ENCODE measurements around the gene UNC5A.

UNC5A gene

GRCh38 chr5:176849611-176850227 is 39.4 kb downstream of the UNC5A start:
- Mint-ChIP-seq H3K9me3 (no peaks in the 10 kb centered on the region), H3K27me3 (peaks cover 16% of the 10 kb centered on the region), H3K27ac (no peak overlapping the region), H3K4me1 (ENCODE audit: low read depth) (no peaks in the 10 kb centered on the region), H3K4me3 (no peak overlapping the region), H3K36me3 (ENCODE audit: low read depth) (no peaks in the 10 kb centered on the region)

- Mint-ChIP-seq H3K27me3 (peaks cover 9% of the 10 kb centered on the region), H3K27ac (no peak overlapping the region), H3K9me3 (no peaks in the 10 kb centered on the region), H3K36me3 (ENCODE audit: low read depth) (no peaks in the 10 kb centered on the region), H3K4me3 (no peak overlapping the region), H3K4me1 (ENCODE audit: low read depth) (no peaks in the 10 kb centered on the region)
Measured at GRCh38 chr5:176850371-176851245, 40.2 kb downstream of the UNC5A start.

GRCh38 chr5:176851380-176851779 is 41.0 kb downstream of the UNC5A start:
- Mint-ChIP-seq H3K4me3 (no peak overlapping the region), H3K36me3 (ENCODE audit: low read depth) (no peaks in the 10 kb centered on the region), H3K27me3 (peaks cover 3% of the 10 kb centered on the region), H3K27ac (no peak overlapping the region), H3K9me3 (no peaks in the 10 kb centered on the region), H3K4me1 (ENCODE audit: low read depth) (no peaks in the 10 kb centered on the region)

- Mint-ChIP-seq H3K9me3 (no peaks in the 10 kb centered on the region), H3K4me1 (ENCODE audit: low read depth) (no peaks in the 10 kb centered on the region), H3K36me3 (ENCODE audit: low read depth) (no peaks in the 10 kb centered on the region), H3K27ac (no peak overlapping the region), H3K4me3 (no peak overlapping the region), H3K27me3 (peaks cover 6% of the 10 kb centered on the region)
Measured at GRCh38 chr5:176851871-176852658, 41.7 kb downstream of the UNC5A start.

- peaks cover 7% of the 10 kb centered on the region for H3K27me3 Mint-ChIP-seq
- H3K27ac Mint-ChIP-seq: no peak overlapping the region
- H3K9me3 Mint-ChIP-seq: no peaks in the 10 kb centered on the region
Measured at GRCh38 chr5:176853151-176853778, 42.9 kb downstream of the UNC5A start.

GRCh38 chr5:176854164-176854563 is 43.8 kb downstream of the UNC5A start:
- H3K4me3 Mint-ChIP-seq: no peak overlapping the region
- H3K36me3 Mint-ChIP-seq (ENCODE audit: low read depth): no peaks in the 10 kb centered on the region
- no peaks in the 10 kb centered on the region for H3K4me1 Mint-ChIP-seq (ENCODE audit: low read depth)
- H3K27me3 Mint-ChIP-seq: peaks cover 10% of the 10 kb centered on the region
- H3K9me3 Mint-ChIP-seq: no peaks in the 10 kb centered on the region
- no peak overlapping the region for H3K27ac Mint-ChIP-seq

More at GRCh38 chr5:176853151-176853778, 42.9 kb downstream of the UNC5A start:
- Mint-ChIP-seq H3K4me3 (no peak overlapping the region), H3K4me1 (ENCODE audit: low read depth) (no peaks in the 10 kb centered on the region), H3K36me3 (ENCODE audit: low read depth) (no peaks in the 10 kb centered on the region)

GRCh38 chr5:176855598-176855997 is 45.2 kb downstream of the UNC5A start:
- no peak overlapping the region for H3K27ac Mint-ChIP-seq
- no peaks in the 10 kb centered on the region for H3K36me3 Mint-ChIP-seq (ENCODE audit: low read depth)
- no peaks in the 10 kb centered on the region for H3K4me1 Mint-ChIP-seq (ENCODE audit: low read depth)
- peaks cover 10% of the 10 kb centered on the region for H3K27me3 Mint-ChIP-seq
- H3K9me3 Mint-ChIP-seq: no peaks in the 10 kb centered on the region
- H3K4me3 Mint-ChIP-seq: no peak overlapping the region

GRCh38 chr5:176856746-176857145 is 46.4 kb downstream of the UNC5A start:
- Mint-ChIP-seq H3K36me3 (ENCODE audit: low read depth) (no peaks in the 10 kb centered on the region), H3K9me3 (no peaks in the 10 kb centered on the region), H3K27me3 (peaks cover 10% of the 10 kb centered on the region), H3K4me3 (no peak overlapping the region), H3K4me1 (ENCODE audit: low read depth) (no peaks in the 10 kb centered on the region), H3K27ac (no peak overlapping the region)

GRCh38 chr5:176857216-176857893 is 47.0 kb downstream of the UNC5A start:
- no peaks in the 10 kb centered on the region for H3K4me1 Mint-ChIP-seq (ENCODE audit: low read depth)
- no peaks in the 10 kb centered on the region for H3K36me3 Mint-ChIP-seq (ENCODE audit: low read depth)
- no peak overlapping the region for H3K4me3 Mint-ChIP-seq
- peaks cover 10% of the 10 kb centered on the region for H3K27me3 Mint-ChIP-seq
- H3K27ac Mint-ChIP-seq: no peak overlapping the region
- no peaks in the 10 kb centered on the region for H3K9me3 Mint-ChIP-seq

- H3K27me3 Mint-ChIP-seq: peaks cover 13% of the 10 kb centered on the region
- H3K4me1 Mint-ChIP-seq (ENCODE audit: low read depth): no peaks in the 10 kb centered on the region
- no peak overlapping the region for H3K4me3 Mint-ChIP-seq
- H3K9me3 Mint-ChIP-seq: no peaks in the 10 kb centered on the region
- no peaks in the 10 kb centered on the region for H3K36me3 Mint-ChIP-seq (ENCODE audit: low read depth)
- no peak overlapping the region for H3K27ac Mint-ChIP-seq
Measured at GRCh38 chr5:176857894-176858273, 47.5 kb downstream of the UNC5A start.

GRCh38 chr5:176859916-176860315 is 49.6 kb downstream of the UNC5A start:
- Mint-ChIP-seq H3K4me1 (ENCODE audit: low read depth) (no peaks in the 10 kb centered on the region), H3K27ac (no peak overlapping the region)

GRCh38 chr5:176860381-176860780 is 50.0 kb downstream of the UNC5A start:
- H3K4me1 Mint-ChIP-seq (ENCODE audit: low read depth): no peaks in the 10 kb centered on the region
- H3K27me3 Mint-ChIP-seq: peaks cover 18% of the 10 kb centered on the region
- no peaks in the 10 kb centered on the region for H3K9me3 Mint-ChIP-seq

More at GRCh38 chr5:176859916-176860315, 49.6 kb downstream of the UNC5A start:
- H3K4me3 Mint-ChIP-seq: no peak overlapping the region
- peaks cover 18% of the 10 kb centered on the region for H3K27me3 Mint-ChIP-seq
- no peaks in the 10 kb centered on the region for H3K9me3 Mint-ChIP-seq
- no peaks in the 10 kb centered on the region for H3K36me3 Mint-ChIP-seq (ENCODE audit: low read depth)

GRCh38 chr5:176861276-176861675 is 50.9 kb downstream of the UNC5A start:
- no peaks in the 10 kb centered on the region for H3K36me3 Mint-ChIP-seq (ENCODE audit: low read depth)
- no peak overlapping the region for H3K4me3 Mint-ChIP-seq
- no peaks in the 10 kb centered on the region for H3K9me3 Mint-ChIP-seq
- H3K4me1 Mint-ChIP-seq (ENCODE audit: low read depth): no peaks in the 10 kb centered on the region
- H3K27ac Mint-ChIP-seq: no peak overlapping the region
- peaks cover 25% of the 10 kb centered on the region for H3K27me3 Mint-ChIP-seq

More at GRCh38 chr5:176860381-176860780, 50.0 kb downstream of the UNC5A start:
- Mint-ChIP-seq H3K36me3 (ENCODE audit: low read depth) (no peaks in the 10 kb centered on the region), H3K4me3 (no peak overlapping the region), H3K27ac (no peak overlapping the region)

- H3K27ac Mint-ChIP-seq: no peak overlapping the region
- no peaks in the 10 kb centered on the region for H3K36me3 Mint-ChIP-seq (ENCODE audit: low read depth)
- no peaks in the 10 kb centered on the region for H3K4me1 Mint-ChIP-seq (ENCODE audit: low read depth)
- H3K4me3 Mint-ChIP-seq: no peak overlapping the region
- no peaks in the 10 kb centered on the region for H3K9me3 Mint-ChIP-seq
- H3K27me3 Mint-ChIP-seq: peaks cover 33% of the 10 kb centered on the region
Measured at GRCh38 chr5:176862330-176862995, 52.1 kb downstream of the UNC5A start.
